GM21390 (cell line): ENCODE results near the gene RPL18.

Experiments used
- ATAC-seq: cut with Tn5 transposase; IDR thresholded peaks from one replicate; pipeline ENCODE4 v1.9.1; 2021; ENCODE audit not compliant: unreplicated experiment

The RPL18 gene

GRCh38 chr19:48614436-48615230 lies 4.3 kb downstream of the RPL18 start, which contains the start of gene FAM83E:
Gene FAM83E (minus strand): TSS chr19:48615076. CDS start chr19:48613372, 1,704 bp downstream.
- no peak for ATAC-seq

- no peak for ATAC-seq
Observed at GRCh38 chr19:48613852-48614435, 5.0 kb downstream of the RPL18 start.

- ATAC-seq, result no peak
Observed at GRCh38 chr19:48613024-48613851, 5.7 kb downstream of the RPL18 start.

GRCh38 chr19:48611872-48612271 lies 7.1 kb downstream of the RPL18 start:
- ATAC-seq, result no peak

- no peak for ATAC-seq
Observed at GRCh38 chr19:48609571-48610108, 9.3 kb downstream of the RPL18 start.

GRCh38 chr19:48608798-48609263 lies 10.1 kb downstream of the RPL18 start:
- no peak for ATAC-seq

GRCh38 chr19:48607359-48607755 lies 11.6 kb downstream of the RPL18 start:
- no peak for ATAC-seq

- no peak for ATAC-seq
Observed at GRCh38 chr19:48606463-48607358, 12.3 kb downstream of the RPL18 start, which contains the start of gene SPACA4. Gene SPACA4 (plus strand): TSS chr19:48606742. CDS start chr19:48606979, 237 bp downstream.

GRCh38 chr19:48603850-48604249 lies 15.1 kb downstream of the RPL18 start:
- no peak for ATAC-seq

- no peak for ATAC-seq
Observed at GRCh38 chr19:48603449-48603848, 15.5 kb downstream of the RPL18 start.

- ATAC-seq, result no peak
Observed at GRCh38 chr19:48603001-48603400, 16.0 kb downstream of the RPL18 start.

- ATAC-seq, result no peak
Observed at GRCh38 chr19:48600679-48601417, 18.1 kb downstream of the RPL18 start.

- ATAC-seq, result no peak
Observed at GRCh38 chr19:48598996-48599700, 19.8 kb downstream of the RPL18 start.

GRCh38 chr19:48596679-48597465 lies 22.1 kb downstream of the RPL18 start:
- ATAC-seq, result no peak

GRCh38 chr19:48596237-48596636 lies 22.7 kb downstream of the RPL18 start:
- no peak for ATAC-seq

GRCh38 chr19:48595833-48596232 lies 23.1 kb downstream of the RPL18 start:
- ATAC-seq, result no peak

- ATAC-seq, result no peak
Observed at GRCh38 chr19:48595171-48595570, 23.8 kb downstream of the RPL18 start.

GRCh38 chr19:48591021-48591420 lies 28.0 kb downstream of the RPL18 start:
- no peak for ATAC-seq
